H9 (cell line): Measurements from ENCODE around the gene PTPRN2. TPM values are rescaled to one million over a fixed set of nuclear protein-coding genes. Genes with fewer than 3 reads are reported as not detected.

Experiments
- DNase-seq: peaks from one replicate; pipeline ENCODE4 v3.0.0-alpha.2; 2017
- H2AFZ ChIP-seq: one replicate; pipeline ENCODE4 v1.6.1; 2013; ENCODE audit warnings: mild to moderate bottlenecking, low read length, control low read depth, moderate library complexity
- H2AK5ac ChIP-seq: 2 replicates; pipeline ENCODE4 v1.6.1; 2013; ENCODE audit warnings: low read length, control low read depth, mixed read lengths; ENCODE audit not compliant: insufficient read length
- H2BK120ac ChIP-seq: one replicate; pipeline ENCODE4 v1.6.1; 2013; ENCODE audit warnings: low read depth, mild to moderate bottlenecking, low read length, control low read depth, inconsistent platforms; ENCODE audit not compliant: poor library complexity, severe bottlenecking
- H2BK12ac ChIP-seq: 2 replicates; pipeline ENCODE4 v1.6.1; 2013; ENCODE audit warnings: low read length, control low read depth, mixed read lengths, low read depth; ENCODE audit not compliant: insufficient read length
- H2BK15ac ChIP-seq: 2 replicates; pipeline ENCODE4 v1.6.1; 2013; ENCODE audit warnings: low read depth, low read length, control low read depth
- H2BK20ac ChIP-seq: one replicate; pipeline ENCODE4 v1.6.1; 2013; ENCODE audit warnings: low read depth, mild to moderate bottlenecking, low read length, control low read depth, inconsistent platforms; ENCODE audit not compliant: poor library complexity, severe bottlenecking
- H2BK5ac ChIP-seq: 2 replicates; pipeline ENCODE4 v1.6.1; 2013; ENCODE audit warnings: low read length, control low read depth, mixed read lengths; ENCODE audit not compliant: insufficient read length
- H3K14ac ChIP-seq: 2 replicates; pipeline ENCODE4 v1.6.1; 2013; ENCODE audit warnings: low read length, control low read depth; ENCODE audit not compliant: insufficient read depth
- H3K18ac ChIP-seq: 2 replicates; pipeline ENCODE4 v1.6.1; 2013; ENCODE audit warnings: low read depth, mild to moderate bottlenecking, mixed read lengths, low read length, control low read depth; ENCODE audit not compliant: insufficient read length
- H3K23ac ChIP-seq: 2 replicates; pipeline ENCODE4 v1.6.1; 2013; ENCODE audit warnings: low read length, control low read depth, mixed read lengths, low read depth; ENCODE audit not compliant: insufficient read length
- H3K23me2 ChIP-seq: 2 replicates; pipeline ENCODE4 v1.6.1; 2013; ENCODE audit warnings: low read depth, mild to moderate bottlenecking, mixed read lengths, low read length, control low read depth; ENCODE audit not compliant: insufficient read length, poor library complexity, severe bottlenecking
- H3K27ac ChIP-seq: 2 replicates; pipeline ENCODE4 v1.5.1; 2013; ENCODE audit warnings: low read length, control low read depth, mixed read lengths, low read depth; ENCODE audit not compliant: insufficient read length
- H3K27me3 ChIP-seq: 2 replicates; pipeline ENCODE4 v1.6.1; 2013; ENCODE audit warnings: low read length, control low read depth, inconsistent platforms; ENCODE audit not compliant: insufficient read depth
- H3K4ac ChIP-seq: 2 replicates; pipeline ENCODE4 v1.6.1; 2013; ENCODE audit warnings: low read depth, mild to moderate bottlenecking, control low read depth, inconsistent platforms, low read length, moderate library complexity
- H3K4me1 ChIP-seq: 2 replicates; pipeline ENCODE4 v1.6.1; 2013; ENCODE audit warnings: low read length, control low read depth, inconsistent platforms; ENCODE audit not compliant: insufficient read depth
- H3K4me2 ChIP-seq: 2 replicates; pipeline ENCODE4 v1.6.1; 2013; ENCODE audit warnings: low read length, control low read depth, mixed read lengths; ENCODE audit not compliant: insufficient read length, insufficient read depth
- H3K56ac ChIP-seq: 2 replicates; pipeline ENCODE4 v1.6.1; 2013; ENCODE audit warnings: low read depth, mild to moderate bottlenecking, mixed read lengths, low read length, control low read depth; ENCODE audit not compliant: insufficient read length
- H3K79me1 ChIP-seq: 2 replicates; pipeline ENCODE4 v1.6.1; 2013; ENCODE audit warnings: low read depth, mild to moderate bottlenecking, moderate library complexity, low read length, control low read depth, inconsistent platforms; ENCODE audit not compliant: insufficient read depth, poor library complexity, severe bottlenecking
- H3K79me2 ChIP-seq: 2 replicates; pipeline ENCODE4 v1.6.1; 2013; ENCODE audit warnings: low read length, control low read depth, inconsistent platforms; ENCODE audit not compliant: insufficient read depth
- H3K9ac ChIP-seq: 2 replicates; pipeline ENCODE4 v1.6.1; 2013; ENCODE audit warnings: low read length, control low read depth, mixed read lengths; ENCODE audit not compliant: insufficient read length; ENCODE audit errors: extremely low read depth
- H3K9me3 ChIP-seq: one replicate; pipeline ENCODE4 v1.6.1; 2013; ENCODE audit warnings: low read depth, low read length, inconsistent platforms; ENCODE audit not compliant: control insufficient read depth
- H3T11ph ChIP-seq: one replicate; pipeline ENCODE4 v1.6.1; 2013; ENCODE audit warnings: mild to moderate bottlenecking, low read length, control low read depth, inconsistent platforms
- H4K20me1 ChIP-seq: one replicate; pipeline ENCODE4 v1.6.1; 2013; ENCODE audit not compliant: control insufficient read depth, insufficient read length, insufficient read depth
- H4K5ac ChIP-seq: 2 replicates; pipeline ENCODE4 v1.6.1; 2013; ENCODE audit warnings: low read depth, mild to moderate bottlenecking, mixed read lengths, low read length, control low read depth; ENCODE audit not compliant: insufficient read length
- H4K8ac ChIP-seq: replicated peaks from 2 replicates; pipeline ENCODE4 v1.6.1; 2013; ENCODE audit warnings: low read length, control low read depth, mixed read lengths, low read depth; ENCODE audit not compliant: insufficient read length
- H4K91ac ChIP-seq: 2 replicates; pipeline ENCODE4 v1.6.1; 2013; ENCODE audit warnings: low read depth, mild to moderate bottlenecking, moderate library complexity, mixed read lengths, low read length, control low read depth; ENCODE audit not compliant: insufficient read length
- H3K27ac Mint-ChIP-seq, 3 experiments: 2 replicates in 2 of 3; 3 replicates in 1 of 3; pipeline ENCODE4 v1.8.0; 2020 to 2021; ENCODE audit warnings: mixed read lengths in 3 of 3, mild to moderate bottlenecking in 1 of 3, moderate library complexity in 1 of 3
- H3K27me3 Mint-ChIP-seq: 2 replicates; pipeline ENCODE4 v1.8.0; 2021; ENCODE audit warnings: low read depth, mild to moderate bottlenecking, moderate library complexity, mixed read lengths
- H3K36me3 Mint-ChIP-seq, 3 experiments: 2 replicates in 2 of 3; 3 replicates in 1 of 3; pipeline ENCODE4 v1.8.0; 2020 to 2021; ENCODE audit warnings: low read depth in 3 of 3, mixed read lengths in 3 of 3; ENCODE audit not compliant: insufficient read depth in 1 of 3
- H3K4me1 Mint-ChIP-seq, 2 experiments: 2 replicates each; pipeline ENCODE4 v1.8.0; 2020; ENCODE audit warnings: mixed read lengths in 2 of 2
- H3K4me3 Mint-ChIP-seq, 2 experiments: 2 replicates in 1 of 2; 3 replicates in 1 of 2; pipeline ENCODE4 v1.8.0; 2020 to 2021; ENCODE audit warnings: mild to moderate bottlenecking in 2 of 2, mixed read lengths in 2 of 2, moderate library complexity in 1 of 2
- H3K9me3 Mint-ChIP-seq, 2 experiments: 2 replicates in 1 of 2; 3 replicates in 1 of 2; pipeline ENCODE4 v1.8.0; 2020; ENCODE audit warnings: mild to moderate bottlenecking in 2 of 2, mixed read lengths in 2 of 2, moderate library complexity in 1 of 2
- CTCF ChIP-seq: fragments of 200-600 bp; sonication (generic); conservative IDR thresholded peaks from 3 replicates; pipeline ENCODE4 v1.8.0; 2021; ENCODE audit warnings: antibody characterized with exemption, mild to moderate bottlenecking
- WGBS: extraction: QIAGEN DNeasy Blood & Tissue Kit; methylation state at CpG from one replicate; pipeline ENCODE4 v1.1.7; 2013; ENCODE audit warnings: missing lambda C conversion rate, low lambda C conversion rate, mixed read lengths; ENCODE audit not compliant: insufficient read length; ENCODE audit errors: extremely low coverage; 5-methylcytosine and 5-hydroxymethylcytosine counted together
- total RNA-seq: library from RNA; stranded (reverse); gene quantifications from 2 replicates; pipeline ENCODE4 v1.2.1, GENCODE V29; 2021

PTPRN2 gene
- total RNA-seq, 1 experiment from 2014 or later, result 5.2 TPM

DNA sequence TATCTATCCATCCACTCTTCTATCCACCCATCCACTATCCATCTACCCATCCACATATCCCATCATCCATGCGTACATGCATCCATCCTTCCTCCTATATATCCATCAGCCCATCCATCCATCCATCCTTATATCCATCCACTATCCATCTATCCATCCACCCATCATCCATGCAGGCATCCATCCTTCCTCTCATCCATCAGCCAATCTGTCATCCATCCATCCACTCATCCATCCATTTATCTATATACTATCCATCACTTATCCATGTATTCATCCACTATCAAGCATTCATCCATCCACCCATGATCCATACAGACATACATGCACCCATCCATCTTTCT lies 765.0 kb downstream of the PTPRN2 start:
- Histone ChIP-seq H2AFZ (no peak overlapping the region), H3K4me2 (no peak overlapping the region), H3K27me3 (no peaks in the 10 kb centered on the region; the same call in 1 of the 2 replicates), H3K23ac (no peak overlapping the region), H3T11ph (no peak overlapping the region), H3K4ac (no peak overlapping the region), H2BK15ac (no peak overlapping the region), H4K91ac (no peak overlapping the region), H3K18ac (no peak overlapping the region), H3K4me1 (no peaks in the 10 kb centered on the region; the same call in 1 of the 2 replicates), H3K9me3 (no peaks in the 10 kb centered on the region), H3K56ac (no peak overlapping the region), H2BK20ac (no peak overlapping the region), H4K20me1 (no peaks in the 10 kb centered on the region), H2AK5ac (no peak overlapping the region), H2BK5ac (no peak overlapping the region), H2BK12ac (no peak overlapping the region), H4K5ac (no peak overlapping the region), H2BK120ac (no peak overlapping the region), H3K79me2 (no peaks in the 10 kb centered on the region), H3K27ac (no peak overlapping the region), H4K8ac (no peak overlapping the region), H3K14ac (no peak overlapping the region), H3K79me1 (no peaks in the 10 kb centered on the region), H3K9ac (no peak overlapping the region), H3K23me2 (no peaks in the 10 kb centered on the region)
- peaks cover 4% of the 10 kb centered on the region for H3K27me3 Mint-ChIP-seq
- H3K27ac Mint-ChIP-seq, result no peak overlapping the region
- no peak overlapping the region for H3K4me3 Mint-ChIP-seq
- peaks cover 0 to 2% of the 10 kb centered on the region in 2 experiments; a peak in 2 of 5 replicates for H3K9me3 Mint-ChIP-seq
- H3K4me1 Mint-ChIP-seq, result peaks cover 0 to 3% of the 10 kb centered on the region in 2 experiments; a peak in 1 of 4 replicates
- no CpG with 5 or more reads among the region's 1 CpG for WGBS
- no peak for TF ChIP-seq CTCF
- H3K36me3 Mint-ChIP-seq, result no peaks in the 10 kb centered on the region; a peak in 1 of 7 replicates
- DNase-seq, result no peak
